ENCODE measurements around the gene PGC. TPM values are rescaled to one million over a fixed set of nuclear protein-coding genes. Genes with fewer than 3 reads are reported as not detected.

Gene PGC
- total and polyA plus RNA-seq, 2 experiments from 2014 or later, result 0.10 TPM; not detected in 1

DNA sequence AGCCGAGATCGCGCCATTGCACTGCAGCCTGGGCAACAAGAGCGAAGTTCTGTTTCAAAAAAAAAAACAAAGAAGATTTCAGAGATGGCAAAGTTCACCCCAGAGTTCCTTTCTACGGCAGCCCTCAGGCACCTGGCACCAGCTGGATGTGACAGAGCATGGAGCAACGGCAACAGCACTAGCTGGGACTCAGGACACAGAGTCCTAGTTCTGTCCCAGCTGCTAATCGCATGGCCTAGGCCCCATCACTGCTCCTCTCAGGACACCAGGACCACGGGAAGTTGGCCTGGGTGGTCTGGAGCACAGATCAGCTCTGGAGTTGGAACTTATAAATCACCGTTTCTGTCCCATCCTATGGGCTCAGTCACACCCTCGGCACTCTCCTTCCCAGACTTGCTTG is 1.1 kb downstream of the PGC start:
- Histone ChIP-seq H3K36me3 (no peaks in the 10 kb centered on the region), H3K4me1 (ENCODE audit: low read depth) (no peaks in the 10 kb centered on the region), H3K27me3 (no peaks in the 10 kb centered on the region), H3K9me3 (ENCODE audit: low read depth) (no peaks in the 10 kb centered on the region), H3K4me3 (no peak overlapping the region), H3K27ac (no peak overlapping the region)
- no peak for TF ChIP-seq CTCF (IDR thresholded peaks at IDR 0.05; ENCODE audit: low read depth, low read length)
- no peak for DNase-seq (ENCODE audit: low read depth in 1 of 2, low spot score in 1 of 2)

GRCh38 chr6:41744236-41744787 is 2.9 kb downstream of the PGC start:
- no peaks in the 10 kb centered on the region for H3K36me3 ChIP-seq
- TF ChIP-seq CTCF (IDR thresholded peaks at IDR 0.05; ENCODE audit: low read depth, low read length), result no peak
- no peak overlapping the region for H3K27ac ChIP-seq
- H3K9me3 ChIP-seq (ENCODE audit: low read depth), result no peaks in the 10 kb centered on the region
- no peak overlapping the region for H3K4me3 ChIP-seq
- no peaks in the 10 kb centered on the region for H3K27me3 ChIP-seq
- DNase-seq (ENCODE audit: low read depth in 1 of 2, low spot score in 1 of 2), result no peak
- no peaks in the 10 kb centered on the region for H3K4me1 ChIP-seq (ENCODE audit: low read depth)

- H3K27ac ChIP-seq, result no peak overlapping the region
- H3K9me3 ChIP-seq (ENCODE audit: low read depth), result no peaks in the 10 kb centered on the region
- no peaks in the 10 kb centered on the region for H3K4me1 ChIP-seq (ENCODE audit: low read depth)
- H3K27me3 ChIP-seq, result no peaks in the 10 kb centered on the region
- no peaks in the 10 kb centered on the region for H3K36me3 ChIP-seq
- H3K4me3 ChIP-seq, result no peak overlapping the region
- no peak for DNase-seq (ENCODE audit: low read depth in 1 of 2, low spot score in 1 of 2)
- no peak for TF ChIP-seq CTCF (IDR thresholded peaks at IDR 0.05; ENCODE audit: low read depth, low read length)
Measured at GRCh38 chr6:41743406-41744235, 3.6 kb downstream of the PGC start.

DNA sequence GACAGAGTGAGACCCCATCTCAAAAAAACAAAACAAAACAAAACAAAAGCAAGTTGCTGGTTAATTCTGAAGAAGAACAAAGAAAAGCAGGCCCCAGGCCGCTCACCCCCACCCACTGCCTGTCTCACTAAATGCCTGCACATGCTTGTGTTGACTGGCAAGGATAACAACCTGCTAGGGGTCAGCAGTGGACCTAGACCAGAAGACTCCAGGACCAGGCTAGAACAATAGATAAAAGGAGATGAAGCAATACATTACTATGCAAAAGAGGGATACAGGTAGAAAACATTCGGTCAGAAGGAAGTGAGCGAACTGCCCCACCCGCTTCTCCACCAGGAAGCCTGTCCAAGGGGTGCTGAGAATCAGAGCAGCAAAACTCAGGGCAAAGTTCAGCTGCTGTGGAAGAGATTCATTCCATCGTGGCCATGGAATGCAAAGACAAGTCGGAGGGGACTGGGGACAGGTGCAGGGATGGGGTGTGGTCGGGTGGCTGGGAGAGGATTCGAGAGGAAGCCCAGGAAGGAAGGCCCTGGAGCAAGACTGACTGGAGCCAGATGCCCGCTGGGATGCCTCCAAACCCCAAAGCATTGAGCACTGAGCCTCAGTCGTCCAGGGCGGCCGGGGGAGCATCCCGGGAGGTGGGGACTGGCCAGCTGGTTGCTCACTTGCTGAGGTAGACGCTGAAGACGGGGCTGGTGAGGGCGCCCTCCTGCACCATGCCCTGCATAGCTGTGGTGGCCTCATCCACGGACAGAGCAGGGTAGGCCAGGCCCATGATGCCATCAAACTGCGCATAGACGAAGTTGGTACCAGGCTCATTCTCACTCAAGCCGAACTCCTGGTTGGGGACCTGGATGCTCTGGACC is 5.3 kb downstream of the PGC start:
- DNase-seq (ENCODE audit: low read depth in 1 of 2, low spot score in 1 of 2), result no peak
- no peak overlapping the region for H3K4me3 ChIP-seq
- no peaks in the 10 kb centered on the region for H3K4me1 ChIP-seq (ENCODE audit: low read depth)
- H3K27ac ChIP-seq, result no peak overlapping the region
- H3K36me3 ChIP-seq, result no peaks in the 10 kb centered on the region
- no peaks in the 10 kb centered on the region for H3K9me3 ChIP-seq (ENCODE audit: low read depth)
- TF ChIP-seq CTCF (IDR thresholded peaks at IDR 0.05; ENCODE audit: low read depth, low read length), result no peak
- no peaks in the 10 kb centered on the region for H3K27me3 ChIP-seq

- Histone ChIP-seq H3K4me3 (no peak overlapping the region), H3K9me3 (ENCODE audit: low read depth) (no peaks in the 10 kb centered on the region)
- no peak for DNase-seq (ENCODE audit: low read depth in 1 of 2, low spot score in 1 of 2)
Measured at GRCh38 chr6:41740366-41741162, 6.6 kb downstream of the PGC start.

More at GRCh38 chr6:41740366-41741162, 6.6 kb downstream of the PGC start:
- Histone ChIP-seq H3K27me3 (no peaks in the 10 kb centered on the region), H3K27ac (no peak overlapping the region), H3K36me3 (no peaks in the 10 kb centered on the region), H3K4me1 (ENCODE audit: low read depth) (peaks cover 4% of the 10 kb centered on the region)
- TF ChIP-seq CTCF (IDR thresholded peaks at IDR 0.05; ENCODE audit: low read depth, low read length), result no peak

Measured in cardiac muscle cell (in vitro differentiated cells and primary cell).